ENCODE measurements around the gene IFNL1. TPM values are rescaled to one million over a fixed set of nuclear protein-coding genes. Genes with fewer than 3 reads are reported as not detected.
A peak's percentile ranks its signal among the peaks of the same experiment; 100 is the strongest.

Gene IFNL1
- polyA plus RNA-seq (2013, experiment 1 of 4) = not detected
- polyA plus RNA-seq (2013, experiment 2 of 4) = not detected
- polyA plus RNA-seq (2013, experiment 3 of 4) = not detected
- polyA plus RNA-seq (2013, experiment 4 of 4) = not detected

DNA sequence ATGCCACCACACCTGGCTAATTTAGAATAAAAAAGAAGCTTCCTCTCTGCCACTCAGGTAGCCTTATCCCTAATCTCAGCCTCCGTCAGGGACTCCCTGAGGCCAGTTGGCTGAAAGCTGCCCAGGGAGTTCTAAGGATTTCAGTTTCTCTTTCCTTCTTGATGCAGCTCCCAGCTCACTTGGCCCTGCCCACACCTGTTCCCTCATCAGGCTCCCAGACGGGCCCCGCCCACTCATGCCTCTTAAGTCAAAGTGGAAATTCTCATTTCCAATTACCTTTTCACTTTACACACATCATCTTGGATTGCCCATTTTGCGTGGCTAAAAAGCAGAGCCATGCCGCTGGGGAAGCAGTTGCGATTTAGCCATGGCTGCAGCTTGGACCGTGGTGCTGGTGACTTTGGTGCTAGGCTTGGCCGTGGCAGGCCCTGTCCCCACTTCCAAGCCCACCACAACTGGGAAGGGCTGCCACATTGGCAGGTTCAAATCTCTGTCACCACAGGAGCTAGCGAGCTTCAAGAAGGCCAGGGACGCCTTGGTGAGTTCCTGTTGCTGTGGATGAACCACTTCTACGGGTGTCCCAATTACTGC is at the start of gene IFNL1:
IFNL1 (plus strand) TSS at position 353 of the 591 bp plus-strand sequence; CDS start at position 368, 15 bp downstream.
- H3K4me1 ChIP-seq (ENCODE audit: control insufficient read depth, insufficient read depth, low read length) = no peaks in the 10 kb centered on the region
- no peak within 1 kb of the TSS for H3K4me3 ChIP-seq (ENCODE audit: insufficient read depth, low read depth, low read length)
- H3K9me3 ChIP-seq (ENCODE audit: control insufficient read depth, low read length) = no peaks in the 10 kb centered on the region
- WGBS, 2 experiments = 84 to 87% methylated on average over 11 of the region's 11 CpGs
- peaks cover 13% of the 10 kb centered on the region for H3K27me3 ChIP-seq (ENCODE audit: control insufficient read depth, insufficient read depth, low read length, poor library complexity, severe bottlenecking)
- H3K27ac ChIP-seq (ENCODE audit: insufficient read depth, low read depth, low read length, poor library complexity, severe bottlenecking) = no peak within 1 kb of the TSS
- H3K36me3 ChIP-seq (ENCODE audit: control insufficient read depth, insufficient read depth, low read length) = no peaks in the 10 kb centered on the region

DNA sequence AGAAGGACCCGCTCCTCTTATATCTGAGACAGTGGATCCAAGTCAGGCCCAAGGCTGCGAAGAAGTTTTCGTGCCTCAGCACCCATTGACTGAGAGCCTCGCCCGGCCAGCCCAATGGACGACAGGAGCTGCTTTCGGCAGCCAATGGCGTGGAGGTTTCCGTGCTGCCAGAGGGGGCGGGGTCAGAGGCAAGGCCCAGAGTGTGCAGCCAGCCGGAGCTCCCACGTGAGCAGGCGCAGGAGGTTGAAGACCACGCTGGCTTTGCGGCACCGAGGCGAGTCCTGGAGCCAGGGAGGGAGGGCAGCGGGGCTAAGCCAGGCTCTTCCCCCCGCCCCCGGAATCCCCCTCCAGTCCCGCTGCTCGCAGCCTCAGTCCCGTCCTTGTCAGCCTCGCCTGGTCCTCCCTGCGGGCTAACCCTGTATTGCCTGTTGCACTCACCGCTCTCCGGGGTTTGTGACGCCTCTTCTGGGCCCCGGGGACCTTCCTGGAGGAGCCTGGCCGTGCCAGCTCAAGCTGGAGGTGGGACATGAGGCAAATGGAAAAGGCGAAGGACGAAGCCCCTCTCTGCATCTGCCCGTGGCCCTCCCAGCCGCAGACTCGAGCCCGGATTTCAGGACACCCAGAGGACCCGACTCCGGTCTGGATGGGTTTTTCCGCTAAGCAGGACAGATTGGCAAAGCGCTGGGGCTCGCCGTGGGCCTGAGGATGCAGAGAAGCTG is 49.1 kb upstream of the IFNL1 start:
- Histone ChIP-seq H3K36me3 (ENCODE audit: control insufficient read depth, insufficient read depth, low read length) (no peaks in the 10 kb centered on the region), H3K4me3 (ENCODE audit: insufficient read depth, low read depth, low read length) (peak overlapping the region; percentile 13), H3K4me1 (ENCODE audit: control insufficient read depth, insufficient read depth, low read length) (no peaks in the 10 kb centered on the region), H3K27me3 (ENCODE audit: control insufficient read depth, insufficient read depth, low read length, poor library complexity, severe bottlenecking) (peaks cover 61% of the 10 kb centered on the region), H3K9me3 (ENCODE audit: control insufficient read depth, low read length) (no peaks in the 10 kb centered on the region), H3K27ac (ENCODE audit: insufficient read depth, low read depth, low read length, poor library complexity, severe bottlenecking) (no peak overlapping the region)
- 19% methylated on average over 42 of the region's 42 CpGs for WGBS, 2 experiments

DNA sequence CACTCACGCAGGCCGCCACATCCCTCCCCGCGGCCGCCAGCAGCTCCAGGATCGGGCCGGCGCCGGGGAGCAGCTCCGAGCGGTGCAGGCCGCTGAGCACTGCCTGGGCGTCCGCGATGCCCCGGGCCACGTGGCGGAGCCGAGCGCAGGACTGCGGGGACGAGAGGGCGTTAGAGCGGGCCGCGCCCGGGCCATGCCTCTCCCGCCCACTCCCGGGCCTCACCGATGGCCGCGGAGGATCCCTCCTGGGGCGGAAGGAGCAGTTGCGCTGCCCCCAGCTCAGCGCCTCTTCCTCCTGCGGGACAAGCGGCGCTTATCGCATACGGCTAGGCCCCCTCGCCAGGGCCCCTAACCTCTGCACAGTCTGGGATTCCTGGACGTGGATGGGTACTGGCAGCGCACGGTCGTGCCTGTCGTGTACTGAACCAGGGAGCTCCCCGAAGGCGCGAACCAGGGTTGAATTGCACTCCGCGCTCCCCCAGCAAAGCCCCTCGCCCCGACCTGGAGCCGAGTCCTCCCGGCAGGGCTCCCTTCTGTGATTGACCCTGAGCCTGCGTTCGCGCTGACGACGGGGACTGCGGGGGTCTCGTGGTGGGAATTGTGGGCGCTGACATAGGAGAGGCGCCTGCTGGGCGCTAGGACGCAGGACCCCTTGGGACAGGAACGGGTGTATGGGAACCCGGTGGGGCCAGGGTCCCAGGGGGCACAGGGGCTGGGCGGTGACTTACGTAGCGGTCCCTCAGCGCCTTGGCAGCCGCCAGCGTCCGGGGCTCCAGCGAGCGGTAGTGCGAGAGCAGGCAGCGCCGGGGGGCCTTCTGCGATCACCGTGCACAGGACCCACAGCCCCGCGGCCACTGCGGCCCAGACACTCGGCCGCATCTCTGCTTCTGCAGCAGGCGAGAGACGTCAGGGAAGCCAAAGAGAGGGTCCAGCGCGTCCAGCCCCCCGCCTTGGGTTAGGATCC is 48.2 kb upstream of the IFNL1 start:
- H3K27ac ChIP-seq (ENCODE audit: insufficient read depth, low read depth, low read length, poor library complexity, severe bottlenecking) = no peak overlapping the region
- no peaks in the 10 kb centered on the region for H3K4me1 ChIP-seq (ENCODE audit: control insufficient read depth, insufficient read depth, low read length)
- no peaks in the 10 kb centered on the region for H3K36me3 ChIP-seq (ENCODE audit: control insufficient read depth, insufficient read depth, low read length)
- WGBS, 2 experiments = 17% methylated on average over 92 of the region's 92 CpGs
- H3K27me3 ChIP-seq (ENCODE audit: control insufficient read depth, insufficient read depth, low read length, poor library complexity, severe bottlenecking) = peaks cover 69% of the 10 kb centered on the region
- H3K4me3 ChIP-seq (ENCODE audit: insufficient read depth, low read depth, low read length) = peak overlapping the region; percentile 13
- no peaks in the 10 kb centered on the region for H3K9me3 ChIP-seq (ENCODE audit: control insufficient read depth, low read length)

DNA sequence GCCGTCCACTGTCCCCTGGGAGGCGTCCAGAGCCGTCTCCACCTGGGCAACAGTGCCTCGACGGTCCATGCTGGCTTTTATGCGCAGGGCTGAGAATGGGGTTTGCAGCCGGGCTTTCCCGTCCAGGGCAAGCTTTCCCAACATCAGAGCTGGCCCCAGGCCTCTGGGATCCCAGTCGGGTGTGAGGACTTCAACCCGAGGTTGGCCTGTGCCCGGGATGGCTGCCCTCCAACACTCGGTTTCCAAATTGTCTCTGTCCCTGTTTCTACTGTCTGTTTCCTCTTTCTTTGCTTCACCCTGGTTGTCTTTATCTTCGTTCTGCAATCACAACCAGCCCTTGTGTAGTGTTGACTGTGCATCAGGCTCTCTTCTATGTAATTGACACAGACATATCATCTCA is 47.4 kb upstream of the IFNL1 start, which contains the start of gene IFNL4:
IFNL4 (minus strand) TSS at position 51 of the 400 bp plus-strand sequence.
- Histone ChIP-seq H3K9me3 (ENCODE audit: control insufficient read depth, low read length) (no peaks in the 10 kb centered on the region), H3K36me3 (ENCODE audit: control insufficient read depth, insufficient read depth, low read length) (no peaks in the 10 kb centered on the region), H3K27me3 (ENCODE audit: control insufficient read depth, insufficient read depth, low read length, poor library complexity, severe bottlenecking) (peaks cover 76% of the 10 kb centered on the region), H3K4me1 (ENCODE audit: control insufficient read depth, insufficient read depth, low read length) (no peaks in the 10 kb centered on the region), H3K4me3 (ENCODE audit: insufficient read depth, low read depth, low read length) (peak within 1 kb of the TSS; percentile 13), H3K27ac (ENCODE audit: insufficient read depth, low read depth, low read length, poor library complexity, severe bottlenecking) (no peak within 1 kb of the TSS)
- WGBS, 2 experiments = 70 to 73% methylated on average over 13 of the region's 13 CpGs

DNA sequence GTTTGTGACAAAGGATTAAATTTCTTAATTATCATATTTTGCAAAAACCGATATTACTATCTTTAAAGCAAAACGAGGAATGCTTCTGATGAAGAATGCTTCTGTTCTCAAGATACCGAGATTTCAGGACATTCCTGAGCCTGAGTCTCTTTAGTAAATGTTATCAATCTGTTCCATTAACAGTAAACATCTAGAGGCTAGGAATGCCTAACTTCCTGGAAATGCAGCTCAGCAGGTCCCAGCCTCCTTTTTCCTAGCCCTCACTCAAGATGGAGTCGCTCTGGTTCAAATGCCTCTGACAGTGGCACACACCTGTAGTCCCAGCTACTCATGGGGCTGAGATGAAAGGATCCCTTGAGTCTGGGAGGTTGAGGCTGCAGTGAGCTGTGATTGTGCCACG is 45.1 kb upstream of the IFNL1 start:
- Histone ChIP-seq H3K36me3 (ENCODE audit: control insufficient read depth, insufficient read depth, low read length) (no peaks in the 10 kb centered on the region), H3K9me3 (ENCODE audit: control insufficient read depth, low read length) (no peaks in the 10 kb centered on the region), H3K4me1 (ENCODE audit: control insufficient read depth, insufficient read depth, low read length) (no peaks in the 10 kb centered on the region), H3K27ac (ENCODE audit: insufficient read depth, low read depth, low read length, poor library complexity, severe bottlenecking) (no peak overlapping the region), H3K27me3 (ENCODE audit: control insufficient read depth, insufficient read depth, low read length, poor library complexity, severe bottlenecking) (peaks cover 69% of the 10 kb centered on the region), H3K4me3 (ENCODE audit: insufficient read depth, low read depth, low read length) (no peak overlapping the region)
- WGBS, 2 experiments = 87% methylated on average over 5 of the region's 5 CpGs

DNA sequence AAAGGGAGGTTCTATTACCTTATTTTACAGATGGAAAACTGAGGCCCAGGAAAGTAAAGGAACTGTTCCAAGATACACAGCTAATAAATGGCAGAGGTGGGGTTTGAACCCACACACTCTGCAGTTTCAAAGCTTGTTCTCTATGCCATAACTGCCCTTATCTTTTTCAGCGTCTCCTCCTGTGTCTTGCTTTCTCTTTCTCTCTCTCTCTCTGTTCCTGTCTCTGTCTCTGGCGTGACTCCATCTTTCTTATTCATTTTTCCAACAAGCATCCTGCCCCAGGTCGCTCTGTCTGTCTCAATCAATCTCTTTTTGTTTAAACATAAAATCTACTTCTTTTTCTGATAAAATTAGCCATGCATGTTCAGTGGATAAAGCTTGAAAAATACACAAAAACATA is 44.4 kb upstream of the IFNL1 start:
- H3K27me3 ChIP-seq (ENCODE audit: control insufficient read depth, insufficient read depth, low read length, poor library complexity, severe bottlenecking) = peaks cover 65% of the 10 kb centered on the region
- H3K4me1 ChIP-seq (ENCODE audit: control insufficient read depth, insufficient read depth, low read length) = no peaks in the 10 kb centered on the region
- H3K27ac ChIP-seq (ENCODE audit: insufficient read depth, low read depth, low read length, poor library complexity, severe bottlenecking) = no peak overlapping the region
- H3K36me3 ChIP-seq (ENCODE audit: control insufficient read depth, insufficient read depth, low read length) = no peaks in the 10 kb centered on the region
- 85 to 89% methylated on average over 3 of the region's 3 CpGs for WGBS, 2 experiments
- H3K9me3 ChIP-seq (ENCODE audit: control insufficient read depth, low read length) = no peaks in the 10 kb centered on the region
- H3K4me3 ChIP-seq (ENCODE audit: insufficient read depth, low read depth, low read length) = no peak overlapping the region

DNA sequence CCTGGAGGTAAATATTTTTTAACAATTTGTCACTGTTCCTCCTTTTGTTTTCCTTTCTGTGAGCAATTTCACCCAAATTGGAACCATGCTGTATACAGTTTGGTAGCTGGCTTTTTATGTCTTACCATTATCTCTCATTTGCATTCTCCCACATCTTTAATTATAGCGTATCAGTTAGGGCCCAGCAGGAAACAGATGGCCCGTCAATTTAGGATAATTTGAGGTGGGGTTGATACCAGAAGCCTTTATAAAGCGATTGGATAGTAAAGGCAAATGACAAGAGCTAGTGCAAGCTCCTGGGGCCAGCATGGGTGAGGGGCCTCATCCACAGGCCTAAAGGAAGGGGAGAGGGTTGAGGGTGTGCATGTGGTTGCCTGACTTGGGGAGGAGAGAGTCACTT is 43.7 kb upstream of the IFNL1 start:
- no peaks in the 10 kb centered on the region for H3K36me3 ChIP-seq (ENCODE audit: control insufficient read depth, insufficient read depth, low read length)
- H3K9me3 ChIP-seq (ENCODE audit: control insufficient read depth, low read length) = no peaks in the 10 kb centered on the region
- H3K4me3 ChIP-seq (ENCODE audit: insufficient read depth, low read depth, low read length) = no peak overlapping the region
- no peak overlapping the region for H3K27ac ChIP-seq (ENCODE audit: insufficient read depth, low read depth, low read length, poor library complexity, severe bottlenecking)
- H3K4me1 ChIP-seq (ENCODE audit: control insufficient read depth, insufficient read depth, low read length) = no peaks in the 10 kb centered on the region
- 66 to 85% methylated on average over 3 of the region's 3 CpGs for WGBS, 2 experiments
- H3K27me3 ChIP-seq (ENCODE audit: control insufficient read depth, insufficient read depth, low read length, poor library complexity, severe bottlenecking) = peaks cover 59% of the 10 kb centered on the region

DNA sequence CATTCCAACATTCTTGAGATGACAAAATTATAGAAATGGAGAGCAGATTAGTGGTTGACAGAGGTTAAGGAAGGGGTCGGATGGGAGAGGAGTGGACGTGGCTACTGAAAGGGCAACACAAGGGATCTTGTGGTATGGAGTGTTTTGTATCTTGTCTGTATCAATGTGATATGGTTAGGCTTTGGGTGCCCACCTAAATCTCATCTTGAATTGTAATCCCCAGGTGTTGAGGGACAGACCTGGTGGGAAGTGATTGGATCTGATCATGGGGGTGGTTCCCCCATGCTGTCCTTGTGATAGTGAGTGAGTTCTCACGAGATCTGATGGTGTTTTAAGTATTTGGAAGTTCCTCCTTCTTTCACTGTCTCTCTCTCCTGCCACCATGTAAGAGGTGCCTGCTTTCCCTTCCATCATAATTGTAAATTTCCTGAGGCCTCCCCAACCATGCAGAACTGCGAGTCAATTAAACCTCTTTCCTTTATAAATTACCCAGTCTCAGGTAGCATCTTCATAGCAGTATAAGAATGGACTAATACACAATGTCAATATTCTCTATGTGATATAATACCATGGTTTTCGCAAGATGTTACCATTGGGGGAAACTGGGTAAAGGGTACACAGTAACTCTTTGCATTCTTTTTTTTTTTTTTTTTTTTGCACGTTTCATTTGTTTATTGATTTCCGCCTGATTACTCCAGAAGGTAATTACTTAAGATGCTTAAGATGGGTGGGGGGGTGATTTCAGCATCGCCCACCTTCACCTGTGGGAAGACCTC is 42.6 kb upstream of the IFNL1 start:
- Histone ChIP-seq H3K36me3 (ENCODE audit: control insufficient read depth, insufficient read depth, low read length) (no peaks in the 10 kb centered on the region), H3K4me1 (ENCODE audit: control insufficient read depth, insufficient read depth, low read length) (no peaks in the 10 kb centered on the region), H3K9me3 (ENCODE audit: control insufficient read depth, low read length) (no peaks in the 10 kb centered on the region), H3K27ac (ENCODE audit: insufficient read depth, low read depth, low read length, poor library complexity, severe bottlenecking) (no peak overlapping the region), H3K27me3 (ENCODE audit: control insufficient read depth, insufficient read depth, low read length, poor library complexity, severe bottlenecking) (peaks cover 48% of the 10 kb centered on the region), H3K4me3 (ENCODE audit: insufficient read depth, low read depth, low read length) (no peak overlapping the region)
- 85 to 86% methylated on average over 7 to 8 of the region's 8 CpGs for WGBS, 2 experiments

DNA sequence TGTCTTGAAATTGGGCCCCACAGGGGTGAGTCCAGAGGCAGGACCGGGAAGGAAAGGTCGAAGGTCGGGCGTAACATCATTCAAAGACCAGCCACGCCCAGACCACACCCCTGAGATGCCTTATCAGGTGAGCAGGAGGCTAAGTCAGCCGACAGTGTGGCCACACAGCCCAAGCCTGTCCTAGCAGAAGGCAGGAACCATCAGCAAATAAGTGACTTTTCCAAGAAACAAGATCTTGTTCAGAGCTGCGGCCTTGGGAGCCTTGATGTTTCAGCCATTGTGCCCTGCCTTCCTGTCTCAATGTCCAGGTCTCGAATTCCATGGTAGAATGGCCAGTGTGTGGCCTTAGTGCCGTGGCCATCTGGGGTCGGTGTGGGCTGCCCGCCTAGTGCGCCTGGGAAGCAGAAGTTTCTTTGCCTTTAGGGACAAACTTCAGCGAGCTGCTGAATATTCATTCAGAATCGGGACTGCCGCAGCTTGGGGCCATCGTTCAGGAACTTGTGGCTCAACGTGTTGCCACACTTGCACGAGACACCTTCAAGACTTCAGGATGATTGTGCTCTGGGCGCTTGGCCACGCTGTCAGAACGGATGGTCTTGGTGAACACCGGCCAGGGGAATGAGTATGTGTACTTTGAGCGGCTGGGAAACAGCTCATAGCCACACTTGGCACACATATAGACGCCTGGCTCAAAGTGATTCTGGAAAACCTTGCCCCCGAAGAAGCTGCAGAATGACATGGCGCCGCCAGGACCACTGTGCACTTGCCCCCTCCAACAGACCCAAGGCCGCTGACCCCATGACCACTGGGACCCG is 41.5 kb upstream of the IFNL1 start:
- H3K9me3 ChIP-seq (ENCODE audit: control insufficient read depth, low read length) = no peaks in the 10 kb centered on the region
- WGBS, 2 experiments = 89 to 91% methylated on average over 29 of the region's 29 CpGs
- no peak overlapping the region for H3K27ac ChIP-seq (ENCODE audit: insufficient read depth, low read depth, low read length, poor library complexity, severe bottlenecking)
- no peak overlapping the region for H3K4me3 ChIP-seq (ENCODE audit: insufficient read depth, low read depth, low read length)
- no peaks in the 10 kb centered on the region for H3K36me3 ChIP-seq (ENCODE audit: control insufficient read depth, insufficient read depth, low read length)
- H3K4me1 ChIP-seq (ENCODE audit: control insufficient read depth, insufficient read depth, low read length) = no peaks in the 10 kb centered on the region
- peaks cover 41% of the 10 kb centered on the region for H3K27me3 ChIP-seq (ENCODE audit: control insufficient read depth, insufficient read depth, low read length, poor library complexity, severe bottlenecking)
